Stimulated activated CD8-positive, alpha-beta memory T cell treated with anti-CD3 and anti-CD28 coated beads, Interleukin-15, amount 100 ng/mL, for 48 hours (primary cell): ENCODE results near the gene PDLIM1.

Source experiments
- DNase-seq, 2 donors: peaks; one replicate each; pipeline ENCODE4 v3.0.0-alpha.2; 2020; ENCODE audit warnings: low read depth in 2 of 2

Gene PDLIM1

DNA sequence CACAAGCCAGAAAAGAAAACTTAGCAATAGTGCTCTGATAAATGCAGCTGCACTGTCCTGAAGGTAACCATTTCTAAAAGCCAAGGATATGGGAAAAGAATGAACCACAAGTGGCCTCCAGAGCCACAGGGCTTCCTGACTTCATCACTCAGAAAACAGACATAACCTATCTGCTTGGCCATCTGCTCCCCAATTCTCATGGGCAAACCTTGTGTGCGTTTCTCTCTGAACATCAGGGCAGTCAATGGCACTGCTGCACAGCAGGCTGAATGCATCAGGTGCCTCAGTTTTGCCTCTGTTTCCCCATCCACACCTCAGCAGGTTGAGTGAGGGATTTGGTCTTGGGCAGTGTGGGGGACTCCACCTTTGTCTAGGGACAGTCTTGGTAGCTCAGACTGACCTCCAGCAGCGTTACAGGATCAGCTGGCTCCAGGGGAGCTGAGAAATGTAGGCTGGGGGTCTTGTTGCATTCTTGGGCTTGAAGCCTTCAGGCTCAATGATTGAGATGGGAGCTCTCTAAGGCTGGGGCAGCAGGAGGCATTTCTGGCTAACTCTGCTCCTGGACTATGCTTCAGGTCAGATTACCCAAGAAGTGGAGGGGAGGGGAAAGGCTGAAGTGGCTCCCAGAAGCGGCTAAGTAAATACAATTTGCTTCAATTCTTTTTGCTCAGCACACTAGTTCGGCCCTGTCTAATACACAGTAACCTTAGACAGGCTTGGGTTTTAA is 23.6 kb upstream of the PDLIM1 start:
- no peak for DNase-seq

DNA sequence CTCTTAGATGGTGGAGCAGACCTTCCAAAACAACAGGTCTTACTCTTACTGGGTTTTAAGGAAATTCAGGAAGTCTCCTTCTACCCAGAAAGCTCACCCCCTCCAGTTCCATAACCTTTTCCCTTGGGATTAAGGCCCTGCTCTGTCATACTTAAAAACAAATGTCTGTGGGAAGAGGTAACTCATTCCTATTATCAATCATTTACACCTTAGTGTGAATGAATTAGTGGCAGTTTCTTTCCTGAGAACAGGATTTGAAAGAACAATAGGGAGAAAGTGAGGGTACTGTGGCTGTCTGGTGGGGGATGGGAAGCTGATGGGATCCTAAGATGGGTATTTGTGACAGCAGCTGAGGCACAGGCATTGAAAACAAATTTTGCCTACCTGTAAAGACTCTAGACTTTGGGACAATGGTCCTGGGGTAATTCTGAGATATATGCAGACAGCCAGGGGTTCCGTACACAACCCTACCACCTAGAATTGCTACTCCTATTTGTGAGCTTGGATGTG is 22.2 kb upstream of the PDLIM1 start:
- no peak for DNase-seq

DNA sequence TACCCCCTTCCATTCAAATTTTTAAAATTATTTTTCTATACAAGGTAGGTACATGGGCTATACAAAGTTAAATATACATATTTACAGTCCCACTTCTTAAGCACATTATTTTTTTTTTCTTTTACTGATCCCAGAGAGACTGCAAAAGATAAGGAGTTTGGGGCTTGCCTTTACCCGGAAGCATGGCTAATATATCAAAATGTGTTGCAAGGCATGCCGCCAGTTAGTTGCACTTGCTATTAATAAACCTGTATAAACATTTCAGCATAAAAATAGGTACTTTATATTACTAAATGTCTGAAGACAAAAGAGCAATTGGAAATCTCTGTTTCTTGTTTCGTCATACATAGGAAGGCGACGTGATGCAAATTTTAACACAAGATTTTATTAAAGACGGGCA is 21.5 kb upstream of the PDLIM1 start:
- no peak for DNase-seq

DNA sequence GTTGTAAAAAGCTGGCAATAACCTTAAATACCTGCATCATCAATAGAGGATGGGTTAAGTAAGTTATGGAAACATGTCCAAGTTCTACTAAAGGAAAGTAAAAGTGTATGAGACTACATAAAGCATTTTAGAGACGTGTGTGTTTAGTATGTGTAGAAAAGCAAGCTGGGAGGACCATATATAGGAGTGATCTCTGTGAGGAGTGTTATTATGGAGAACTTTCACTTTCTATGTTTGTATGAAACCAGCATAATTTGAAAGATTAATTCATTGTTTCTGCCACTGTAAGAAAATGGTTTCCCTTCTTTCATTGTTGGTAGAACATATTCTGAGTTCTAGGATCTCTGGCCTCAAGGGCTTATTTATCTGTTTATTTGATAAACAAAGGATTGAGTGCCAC is 19.2 kb upstream of the PDLIM1 start:
- no peak for DNase-seq

DNA sequence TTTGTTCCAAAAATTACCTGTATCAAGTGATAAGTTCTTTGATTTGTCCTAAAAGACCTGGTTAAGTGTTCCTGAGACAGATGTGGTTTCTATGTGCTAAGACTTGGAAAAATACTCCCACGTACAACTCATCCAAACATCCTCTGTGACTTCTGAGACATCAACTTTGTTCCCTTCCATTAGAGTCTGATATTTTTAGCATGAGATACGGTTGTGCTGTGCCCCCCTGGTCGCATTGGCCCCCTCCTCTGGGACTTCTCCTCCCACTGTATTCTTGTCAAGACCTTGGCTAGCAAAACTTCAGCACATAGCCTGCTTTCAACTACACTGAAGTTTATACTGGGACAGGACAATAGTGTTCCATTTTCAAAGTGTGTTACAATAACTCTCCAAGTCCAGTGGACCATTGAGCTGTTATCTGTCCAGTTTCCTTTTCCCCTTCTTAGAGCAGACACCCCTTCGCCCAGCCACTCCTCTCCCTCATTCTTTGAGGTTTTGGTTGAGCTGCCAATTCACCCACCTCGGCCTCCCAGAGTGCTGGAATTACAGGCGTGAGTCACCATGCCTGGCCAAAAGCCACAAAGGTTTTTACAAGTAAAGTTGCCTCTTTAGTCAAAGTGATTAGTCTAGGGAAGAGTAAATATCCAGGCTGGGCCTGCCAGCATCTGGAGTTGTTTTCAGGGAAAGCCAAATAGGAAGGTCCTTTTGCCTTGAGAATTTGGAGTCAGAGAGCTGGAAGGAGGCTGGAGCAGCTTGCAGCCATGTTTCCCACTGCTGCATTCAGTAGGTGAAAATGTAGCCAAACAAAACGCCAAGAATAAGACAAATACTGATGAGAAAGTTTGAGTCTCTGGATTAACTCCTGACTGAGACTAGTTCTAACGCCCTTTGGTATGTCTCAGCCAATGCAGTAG is 17.8 kb upstream of the PDLIM1 start:
- DNase-seq, result no peak

DNA sequence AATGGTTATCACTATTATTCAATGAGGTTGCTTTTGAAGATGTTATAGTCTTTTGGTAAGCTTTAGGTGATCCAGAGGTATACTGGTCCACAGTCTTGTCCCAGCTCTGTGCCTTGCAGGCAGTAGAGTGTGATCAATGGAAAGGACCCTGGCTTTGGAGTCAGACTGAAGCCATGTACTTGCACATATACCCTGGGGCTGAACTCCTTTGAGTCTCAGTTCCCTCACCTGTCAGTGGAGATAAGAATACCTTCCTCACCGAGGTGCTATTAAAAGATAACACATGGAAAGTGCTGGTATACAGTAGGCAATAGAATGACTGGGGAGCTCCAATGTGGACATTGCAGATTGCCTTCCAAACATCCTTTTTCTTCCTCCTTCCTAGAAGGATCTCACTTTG is 16.0 kb upstream of the PDLIM1 start:
- no peak for DNase-seq

DNA sequence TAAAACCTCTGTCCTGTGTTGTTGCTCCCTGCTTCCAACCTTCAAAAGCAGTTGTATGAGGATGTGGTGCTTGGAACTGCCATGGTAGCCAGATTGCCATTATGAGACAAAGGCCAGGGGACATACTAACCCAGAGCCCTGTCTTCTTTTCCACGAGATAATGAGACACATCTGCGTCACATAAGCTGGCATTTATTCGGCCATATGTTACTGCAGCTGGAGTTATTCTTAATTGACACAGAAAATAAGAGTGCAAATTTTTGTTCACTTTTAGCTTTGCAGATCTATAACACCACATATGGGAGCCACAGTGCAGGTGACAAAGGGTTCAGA is 15.5 kb upstream of the PDLIM1 start:
- no peak for DNase-seq

DNA sequence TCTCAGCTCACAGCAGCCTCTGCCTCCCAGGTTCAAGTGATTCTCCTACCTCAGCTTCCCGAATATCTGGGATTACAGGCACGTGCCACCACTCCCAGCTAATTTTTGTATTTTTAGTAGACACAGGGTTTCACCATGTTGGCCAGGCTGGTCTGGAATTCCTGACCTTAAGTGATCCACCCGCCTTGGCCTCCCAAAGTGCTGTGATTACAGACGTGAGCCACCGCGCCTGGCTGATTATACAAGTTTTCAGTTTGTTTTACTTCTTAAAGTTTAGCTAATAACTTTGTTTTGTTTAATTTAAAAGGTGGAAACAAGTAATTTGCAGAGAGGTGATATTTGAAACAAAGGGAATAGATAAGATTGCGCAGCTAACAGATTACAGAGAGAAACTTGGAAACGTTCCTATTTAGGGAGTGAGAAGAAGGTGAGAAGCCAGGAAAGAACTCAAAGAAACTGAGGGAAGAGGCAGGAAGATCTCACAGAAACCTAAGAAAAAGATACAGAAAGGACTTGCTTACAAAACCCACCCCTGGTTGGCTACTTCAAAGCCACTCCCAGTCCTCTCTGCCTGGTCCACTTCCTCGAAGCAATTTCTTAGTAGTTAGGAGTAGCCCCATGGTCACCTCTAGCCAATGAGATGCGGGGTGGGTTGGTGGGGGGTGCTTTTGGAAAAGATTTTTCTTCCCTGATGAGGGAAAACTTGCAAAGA is 15.0 kb upstream of the PDLIM1 start:
- no peak for DNase-seq

DNA sequence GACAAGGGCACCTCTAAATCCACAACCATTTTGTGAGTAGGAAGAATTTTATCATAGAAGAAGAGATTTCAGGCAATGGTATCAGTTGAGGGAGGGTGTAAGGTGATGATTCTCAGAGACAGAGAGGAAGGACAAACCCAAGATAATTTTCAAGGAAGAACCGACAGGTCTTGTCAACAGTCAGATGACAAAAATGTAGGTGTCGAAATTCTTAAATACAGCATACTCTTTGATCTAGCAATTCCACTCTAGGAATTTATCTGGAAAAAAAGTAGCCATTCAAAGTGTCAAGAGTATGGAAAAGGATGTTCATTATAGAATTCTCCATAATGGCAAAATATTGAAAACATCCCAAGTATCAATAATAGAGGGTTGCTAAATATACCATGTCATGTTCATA is 14.2 kb upstream of the PDLIM1 start:
- DNase-seq, result no peak

DNA sequence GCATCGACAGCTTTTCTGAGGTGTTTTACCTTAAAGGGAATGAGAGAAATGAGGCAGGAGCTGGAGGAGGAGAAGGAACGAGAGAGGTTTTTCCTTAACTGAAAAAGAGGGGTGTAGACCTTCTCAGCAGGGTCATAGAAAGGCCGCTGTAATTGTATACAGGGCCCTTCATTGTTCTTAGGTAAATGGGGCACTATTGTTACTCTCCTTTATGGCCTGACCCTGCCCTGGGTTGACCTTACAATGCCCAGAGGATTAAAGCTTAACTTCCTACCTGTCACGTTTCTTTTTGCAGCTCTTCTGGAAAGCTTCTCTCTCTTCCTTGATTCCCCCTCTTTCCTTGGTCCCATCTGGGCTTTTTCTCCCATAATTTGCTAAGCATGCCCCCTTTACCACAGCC is 13.7 kb upstream of the PDLIM1 start:
- DNase-seq, result no peak

DNA sequence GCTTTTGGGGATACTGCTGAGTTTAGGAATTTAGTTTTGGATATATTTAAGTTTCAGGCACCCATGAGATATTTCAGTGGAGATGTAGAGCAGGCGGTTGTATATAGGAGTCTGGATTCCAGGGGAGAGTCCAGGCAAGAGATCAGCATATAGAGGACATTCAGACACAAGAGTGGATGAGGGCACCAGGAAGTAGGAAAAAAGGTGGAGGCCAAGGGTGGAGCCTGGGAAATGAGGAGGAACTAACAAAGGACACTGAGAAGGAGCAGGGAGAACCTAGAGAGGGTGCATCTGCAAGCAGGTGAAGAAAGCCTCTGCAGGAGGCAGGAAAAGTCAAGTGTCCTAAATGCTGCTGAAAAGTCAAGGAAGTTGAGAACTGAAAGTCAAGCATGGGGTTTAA is 13.1 kb upstream of the PDLIM1 start:
- no peak for DNase-seq

DNA sequence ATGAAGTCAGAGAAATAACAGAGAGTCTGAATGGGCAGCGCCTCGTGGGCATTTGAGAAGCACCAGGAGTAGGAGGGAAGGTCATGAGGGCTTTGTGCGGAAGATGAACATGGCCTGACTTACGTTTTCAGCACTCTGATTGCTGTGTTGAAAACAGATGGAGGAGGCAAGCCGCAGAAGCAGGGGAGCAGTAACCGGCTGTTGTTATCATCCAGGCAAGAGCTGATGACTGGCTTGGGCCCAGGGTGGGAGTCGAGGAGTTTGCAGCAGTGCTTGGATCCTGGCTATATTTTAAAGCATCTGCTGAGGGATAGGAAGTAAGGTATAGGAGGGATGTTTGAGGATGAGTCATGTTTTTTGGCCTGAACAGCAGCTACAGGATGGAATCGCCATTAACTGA is 12.7 kb upstream of the PDLIM1 start:
- no peak for DNase-seq

DNA sequence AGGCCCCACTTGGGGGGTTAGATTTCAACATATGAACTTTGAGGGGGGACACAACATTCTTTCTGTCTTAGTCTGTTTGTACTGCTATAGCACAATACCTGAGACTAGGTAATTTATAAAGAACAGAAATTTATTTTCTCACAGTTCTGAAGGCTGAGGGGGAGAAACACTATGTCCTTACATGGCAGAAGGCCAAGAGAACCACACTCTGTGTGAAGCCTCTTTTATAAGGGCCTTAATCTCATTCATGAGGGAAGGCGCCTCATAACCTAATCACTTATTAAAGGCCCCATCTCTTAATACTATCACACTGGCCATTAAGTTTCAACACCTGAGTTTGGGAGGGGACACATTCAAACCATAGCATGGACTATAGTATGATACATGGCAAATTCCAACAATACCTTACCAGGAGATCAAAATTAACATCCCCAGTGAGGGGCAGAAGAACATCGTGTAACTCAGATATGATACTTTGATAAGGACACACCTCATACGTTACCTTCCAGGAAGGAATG is 9.3 kb upstream of the PDLIM1 start:
- DNase-seq, result no peak

DNA sequence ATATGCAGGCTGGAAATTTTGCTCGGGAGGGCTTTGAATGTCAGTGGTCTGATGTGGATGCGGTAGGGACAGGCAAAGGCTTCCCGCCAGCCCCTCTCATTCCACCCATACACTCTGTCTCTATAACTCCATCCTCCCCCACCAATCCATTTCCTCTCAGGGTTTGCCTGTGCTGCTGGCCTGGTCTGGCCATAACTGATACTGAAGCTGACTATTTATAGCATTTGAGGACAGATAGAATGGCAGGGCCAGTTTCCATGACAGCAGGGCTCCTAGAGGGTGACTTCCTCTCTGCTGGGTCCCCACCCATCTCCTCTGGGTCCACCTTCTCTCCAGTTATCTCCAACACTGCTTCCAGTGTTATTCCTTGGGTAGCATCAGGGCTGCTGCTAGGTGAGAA is 6.6 kb upstream of the PDLIM1 start:
- DNase-seq, result no peak

DNA sequence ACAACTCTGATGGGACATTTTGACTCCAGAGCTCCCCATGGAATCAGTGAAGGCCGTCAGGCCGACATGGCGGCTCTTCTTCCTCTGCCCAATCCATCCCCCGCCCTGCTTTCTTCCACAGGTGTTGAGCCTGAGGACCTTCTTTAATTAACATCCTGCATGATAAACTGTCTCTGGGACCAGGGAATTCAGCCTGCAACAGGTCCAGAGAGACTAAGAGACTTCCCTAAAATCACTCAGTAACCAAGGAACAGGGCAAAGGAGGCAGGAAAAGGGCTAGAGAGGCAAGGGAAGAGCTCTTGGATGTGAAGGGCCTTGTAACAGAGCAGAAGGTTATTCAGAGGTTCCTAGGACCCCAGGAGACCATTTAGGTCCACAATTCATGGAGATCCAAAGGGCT is 6.0 kb upstream of the PDLIM1 start:
- no peak for DNase-seq

DNA sequence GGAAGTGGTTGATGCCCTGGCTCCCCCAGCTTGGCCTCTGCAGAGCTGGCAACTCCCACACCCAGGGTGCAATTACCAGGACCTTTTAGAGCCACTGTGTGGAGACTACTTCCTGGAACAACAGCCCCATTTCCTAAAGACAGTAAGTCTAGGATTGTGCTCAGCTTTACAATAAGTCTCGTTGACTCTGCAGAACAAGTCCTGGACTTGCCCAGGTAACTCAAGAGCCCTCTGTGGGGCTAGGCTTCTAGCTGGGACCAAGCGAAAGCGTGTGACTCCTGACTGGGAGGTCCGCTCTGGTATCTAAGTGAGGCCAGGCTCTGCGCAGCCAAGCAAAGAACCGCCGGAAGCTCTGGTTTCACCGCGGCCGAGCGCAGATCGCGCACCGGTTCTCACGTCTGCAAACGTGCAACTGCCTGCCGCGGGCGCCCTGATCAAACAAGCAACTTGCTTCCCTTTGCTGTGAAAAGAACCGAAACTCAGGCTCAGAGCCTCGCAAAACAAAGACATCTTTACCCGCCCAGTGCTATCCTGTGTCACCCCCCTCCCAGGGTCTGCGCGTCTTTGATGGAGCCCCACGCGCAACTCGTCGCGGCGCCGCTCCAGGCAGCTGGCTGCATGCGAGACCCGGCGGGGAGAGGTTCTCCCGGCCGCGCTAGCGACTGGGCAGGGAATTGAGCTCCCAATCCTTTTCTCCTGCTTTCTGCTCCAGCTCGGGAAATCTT is 4.4 kb upstream of the PDLIM1 start:
- no peak for DNase-seq

DNA sequence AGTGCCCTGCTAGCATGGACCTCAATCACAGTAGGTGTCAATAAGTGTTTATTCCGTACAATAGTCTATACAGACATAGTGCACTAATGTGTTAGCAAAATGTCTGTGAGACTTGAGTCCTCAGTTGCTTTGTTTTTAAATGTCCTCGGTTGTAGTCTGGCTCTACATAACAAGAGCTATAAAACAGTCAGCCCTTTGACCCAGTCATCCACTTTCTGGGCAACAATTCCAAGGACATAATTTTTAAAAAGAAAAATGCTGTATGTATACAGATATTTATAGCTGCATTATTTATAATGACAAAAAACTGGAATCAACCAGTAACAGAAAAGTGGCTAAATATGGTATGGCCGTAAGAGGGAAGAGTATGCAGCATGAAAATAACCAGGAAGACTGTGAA is 2.8 kb upstream of the PDLIM1 start:
- DNase-seq, result no peak

DNA sequence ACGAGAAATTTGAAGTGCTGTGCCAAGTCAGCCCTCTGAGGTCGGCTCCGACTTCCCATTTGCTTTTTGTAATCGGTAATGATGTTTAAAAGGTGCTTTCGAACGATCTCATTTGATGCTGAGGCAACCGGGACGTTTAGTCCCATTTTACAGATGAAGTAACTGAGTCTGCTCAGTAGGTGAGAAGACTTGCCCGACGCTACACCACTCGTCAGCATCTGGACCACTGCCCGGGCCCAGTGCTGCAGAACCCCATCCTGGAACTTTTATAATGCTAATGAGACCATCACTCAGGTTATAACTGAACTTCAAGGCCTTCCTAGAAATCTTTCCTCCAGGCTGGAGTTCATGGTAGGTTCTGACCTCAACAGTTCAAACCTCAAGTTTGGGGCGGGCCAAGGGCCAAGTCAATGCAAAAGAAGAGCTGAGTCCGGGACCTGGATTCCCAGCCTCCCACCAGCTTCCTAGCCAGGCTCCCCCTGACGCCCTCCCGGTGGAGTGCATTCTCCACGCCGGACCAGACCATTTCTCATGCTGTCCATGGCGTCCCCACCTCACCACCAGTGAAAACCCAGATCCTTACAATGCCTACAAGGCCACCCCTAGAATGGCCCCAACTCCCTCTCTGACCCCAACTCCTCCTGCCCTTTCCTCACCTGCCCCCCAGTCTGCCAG is 699 bp upstream of the PDLIM1 start:
- no peak for DNase-seq

DNA sequence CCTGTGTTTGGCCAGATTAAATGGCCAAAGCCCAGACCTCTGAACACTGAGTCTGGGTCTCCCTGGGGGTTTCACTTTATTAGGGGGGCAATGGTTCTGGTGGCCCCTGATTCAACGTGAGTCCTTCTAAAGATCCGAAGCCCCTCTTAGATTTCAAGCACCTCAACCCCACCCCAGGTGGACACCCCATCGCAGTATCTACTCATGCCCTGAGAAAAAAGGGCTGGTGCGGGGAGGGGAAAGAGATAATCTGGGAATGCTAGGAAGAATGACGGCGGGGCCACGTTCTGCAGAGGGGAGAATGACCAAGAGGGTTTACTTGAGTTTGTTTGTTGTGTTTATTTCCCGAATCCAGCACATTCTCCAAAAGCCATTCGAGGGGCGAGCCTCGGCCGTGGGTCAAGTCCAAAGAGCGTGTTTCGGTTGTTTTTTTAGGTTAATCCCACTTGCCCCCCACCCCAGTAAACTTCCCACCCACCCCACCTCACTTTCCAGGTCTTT is 832 bp downstream of the PDLIM1 start:
- DNase-seq, result no peak

DNA sequence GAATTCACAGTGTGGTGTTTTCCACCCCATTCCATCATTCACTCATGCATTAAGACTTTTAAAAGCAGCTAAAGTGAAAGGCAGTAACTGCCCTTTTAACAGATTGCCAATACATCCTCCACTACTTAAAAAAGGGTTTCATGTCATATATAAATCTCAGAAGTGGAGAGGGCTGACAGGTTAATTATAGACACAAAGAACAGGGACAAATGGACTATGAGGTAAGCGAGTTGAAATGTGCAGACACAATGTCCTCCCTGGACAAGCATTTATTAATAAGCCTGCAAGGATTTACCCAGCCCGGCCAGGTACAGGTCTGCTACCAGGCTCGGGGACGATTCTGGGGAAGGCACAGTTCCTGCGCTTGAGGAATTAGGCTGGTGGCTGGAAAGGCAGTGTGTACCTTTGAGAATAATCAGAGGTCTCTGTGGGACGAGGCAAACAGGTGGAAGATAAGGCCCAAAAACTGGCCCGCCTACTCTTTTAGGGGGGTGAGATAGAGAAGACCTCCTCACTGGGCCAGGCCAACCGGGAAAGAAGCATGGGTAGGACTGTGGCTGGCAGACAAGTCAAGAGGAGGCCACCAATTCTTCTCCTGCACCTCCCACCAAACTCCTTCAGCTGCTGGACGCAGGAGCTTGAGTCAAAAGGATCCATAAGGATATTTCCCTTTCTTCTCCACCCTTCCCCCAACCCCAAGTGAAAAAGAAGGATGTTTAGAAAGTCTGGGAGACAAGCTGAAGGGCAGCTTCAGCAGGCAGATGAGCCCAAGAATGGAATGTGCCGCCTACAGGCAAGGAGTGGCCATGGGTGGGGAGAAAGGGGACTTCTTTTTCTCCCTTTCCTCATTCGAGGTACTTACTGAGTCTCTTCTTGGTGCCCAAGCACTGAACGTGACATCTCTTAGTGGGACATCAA is 1.5 kb downstream of the PDLIM1 start:
- DNase-seq, result no peak
